K562 (cell line): Measurements from ENCODE around the gene CACNA1C.

Experiments
- POLR2A ChIP-seq: fragments of 450-650 bp; conservative IDR thresholded peaks from 2 replicates; pipeline ENCODE4 v1.6.1; 2016
- POLR2AphosphoS5 ChIP-seq: IDR thresholded peaks from 2 replicates; pipeline ENCODE4 v1.6.1; 2011; ENCODE audit warnings: mild to moderate bottlenecking, low read depth, low read length, moderate library complexity; ENCODE audit not compliant: control insufficient read depth, insufficient read depth
- ZFP36 ChIP-seq: fragments of 150-350 bp; IDR thresholded peaks from 2 replicates; pipeline ENCODE4 v1.6.1; 2018; ENCODE audit warnings: low read length, low read depth; ENCODE audit not compliant: partially characterized antibody
- ZNF780A ChIP-seq: fragments of 250-450 bp; sonication (Bioruptor Pico); IDR thresholded peaks from 2 replicates; pipeline ENCODE4 v1.5.0; 2021; ENCODE audit warnings: mild to moderate bottlenecking
- TF ChIP-seq, protein P1 (sequence below): fragments of 450-650 bp; IDR thresholded peaks from 2 replicates; pipeline ENCODE4 v1.6.1; 2016; ENCODE audit warnings: antibody characterized with exemption

DNA sequence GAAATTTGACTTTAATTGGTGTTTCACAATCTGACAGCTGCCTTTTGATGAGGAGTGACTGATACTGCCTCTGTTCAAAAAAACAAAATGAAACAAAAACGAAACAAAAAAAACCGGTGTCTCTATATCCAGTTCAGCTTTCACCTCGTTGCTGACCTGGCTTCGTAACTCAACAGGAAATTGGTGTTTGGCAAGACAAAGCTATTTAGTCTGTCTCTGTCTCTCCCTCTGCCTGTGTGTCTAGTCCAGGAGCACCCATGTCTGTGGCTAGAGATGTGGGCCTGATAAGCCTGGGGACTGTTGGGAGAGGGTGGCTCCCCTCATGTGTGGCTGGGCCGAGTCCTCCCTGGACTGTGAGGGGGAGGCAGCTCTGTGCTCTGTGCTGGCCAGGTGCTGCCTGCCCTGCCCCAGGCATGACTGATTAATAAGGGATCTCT is 11.3 kb downstream of the CACNA1C start:
- TF ChIP-seq, protein P1, sequence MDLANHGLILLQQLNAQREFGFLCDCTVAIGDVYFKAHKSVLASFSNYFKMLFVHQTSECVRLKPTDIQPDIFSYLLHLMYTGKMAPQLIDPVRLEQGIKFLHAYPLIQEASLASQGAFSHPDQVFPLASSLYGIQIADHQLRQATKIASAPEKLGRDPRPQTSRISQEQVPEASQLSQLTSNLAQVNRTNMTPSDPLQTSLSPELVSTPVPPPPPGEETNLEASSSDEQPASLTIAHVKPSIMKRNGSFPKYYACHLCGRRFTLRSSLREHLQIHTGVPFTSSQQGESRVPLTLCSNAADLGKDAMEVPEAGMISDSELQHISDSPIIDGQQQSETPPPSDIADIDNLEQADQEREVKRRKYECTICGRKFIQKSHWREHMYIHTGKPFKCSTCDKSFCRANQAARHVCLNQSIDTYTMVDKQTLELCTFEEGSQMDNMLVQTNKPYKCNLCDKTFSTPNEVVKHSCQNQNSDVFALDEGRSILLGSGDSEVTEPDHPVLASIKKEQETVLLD = no peak
- TF ChIP-seq ZFP36 (no peak), ZNF780A (CRISPR knock-in tag) (no peak), POLR2AphosphoS5 (no peak), POLR2A (no peak)
